WTC11 (cell line): ENCODE data around the gene MBTPS2. TPM values are rescaled to one million over a fixed set of nuclear protein-coding genes. Genes with fewer than 3 reads are reported as not detected.

ENCODE experiments used
- ATAC-seq: fragments of 200-7000 bp; cut with Tn5 transposase; 2 replicates; pipeline ENCODE4 v1.10.0; 2021; ENCODE audit warnings: mild to moderate bottlenecking, moderate library complexity
- CTCF ChIA-PET: fragments of 300-600 bp; sonication (Branson Sonifier 250); formaldehyde crosslinking; loops from one replicate; lab custom pipeline; 2021; ENCODE audit warnings: antibody characterized with exemption; lab: Charles Lee
- POLR2A ChIA-PET: fragments of 350-600 bp; sonication (Branson Sonifier 250); formaldehyde crosslinking; loops from one replicate; lab custom pipeline; 2021; ENCODE audit warnings: antibody characterized with exemption; lab: Charles Lee
- DNase-seq: peaks from one replicate; pipeline ENCODE4 v3.0.0; 2021; ENCODE audit warnings: low spot score
- H3K27ac Mint-ChIP-seq: 2 replicates; pipeline ENCODE4 v1.8.0; 2021; ENCODE audit warnings: mixed read lengths
- H3K27me3 Mint-ChIP-seq: 2 replicates; pipeline ENCODE4 v1.8.0; 2021; ENCODE audit warnings: low read depth, mild to moderate bottlenecking, moderate library complexity, mixed read lengths
- H3K36me3 Mint-ChIP-seq: 2 replicates; pipeline ENCODE4 v1.8.0; 2021; ENCODE audit warnings: mixed read lengths
- H3K4me1 Mint-ChIP-seq: 2 replicates; pipeline ENCODE4 v1.8.0; 2022; ENCODE audit warnings: mixed read lengths
- H3K4me3 Mint-ChIP-seq: 2 replicates; pipeline ENCODE4 v1.8.0; 2021; ENCODE audit warnings: mild to moderate bottlenecking, moderate library complexity, mixed read lengths
- H3K9me3 Mint-ChIP-seq: 2 replicates; pipeline ENCODE4 v1.8.0; 2021; ENCODE audit warnings: mixed read lengths
- ATF6 ChIP-seq: sonication (generic); formaldehyde crosslinking; IDR thresholded peaks from 2 replicates; pipeline ENCODE4 v1.8.1; 2023; ENCODE audit warnings: mild to moderate bottlenecking, missing genetic modification reagents
- EMX1 ChIP-seq: fragments of 250-450 bp; sonication (Bioruptor Pico); IDR thresholded peaks from 2 replicates; pipeline ENCODE4 v1.8.0; 2021; ENCODE audit warnings: mild to moderate bottlenecking
- ETV6 ChIP-seq: sonication (generic); formaldehyde crosslinking; IDR thresholded peaks from 2 replicates; pipeline ENCODE4 v1.8.1; 2022; ENCODE audit warnings: mild to moderate bottlenecking, missing genetic modification reagents
- FOXP4 ChIP-seq: sonication (generic); formaldehyde crosslinking; IDR thresholded peaks from 2 replicates; pipeline ENCODE4 v1.8.0; 2022; ENCODE audit warnings: mild to moderate bottlenecking, missing genetic modification reagents
- GRHL2 ChIP-seq: fragments of 250-450 bp; sonication (Bioruptor Pico); IDR thresholded peaks from 2 replicates; pipeline ENCODE4 v1.8.0; 2022; ENCODE audit warnings: mild to moderate bottlenecking, moderate library complexity; ENCODE audit not compliant: insufficient replicate concordance, severe bottlenecking
- KAT7 ChIP-seq: sonication (generic); formaldehyde crosslinking; IDR thresholded peaks from 2 replicates; pipeline ENCODE4 v1.8.1; 2023; ENCODE audit warnings: missing genetic modification reagents, mild to moderate bottlenecking, borderline replicate concordance
- MXD4 ChIP-seq: fragments of 250-450 bp; sonication (Bioruptor Pico); IDR thresholded peaks from 2 replicates; pipeline ENCODE4 v1.8.0; 2021; ENCODE audit warnings: mild to moderate bottlenecking, moderate library complexity, borderline replicate concordance
- MYBL2 ChIP-seq: sonication (generic); formaldehyde crosslinking; IDR thresholded peaks from 2 replicates; pipeline ENCODE4 v1.8.1; 2023; ENCODE audit warnings: mild to moderate bottlenecking, moderate library complexity, missing genetic modification reagents
- NR2C2 ChIP-seq: sonication (generic); formaldehyde crosslinking; IDR thresholded peaks from 2 replicates; pipeline ENCODE4 v1.8.0; 2022; ENCODE audit warnings: mild to moderate bottlenecking, missing genetic modification reagents
- PRRX2 ChIP-seq: fragments of 250-450 bp; sonication (Bioruptor Pico); IDR thresholded peaks from 2 replicates; pipeline ENCODE4 v1.8.0; 2021; ENCODE audit warnings: mild to moderate bottlenecking
- TEAD1 ChIP-seq: sonication (generic); formaldehyde crosslinking; IDR thresholded peaks from 2 replicates; pipeline ENCODE4 v1.8.0; 2022; ENCODE audit warnings: mild to moderate bottlenecking, missing genetic modification reagents
- USF1 ChIP-seq: sonication (generic); formaldehyde crosslinking; IDR thresholded peaks from 2 replicates; pipeline ENCODE4 v1.8.0; 2022; ENCODE audit warnings: mild to moderate bottlenecking, missing genetic modification reagents
- USF2 ChIP-seq: sonication (generic); formaldehyde crosslinking; IDR thresholded peaks from 2 replicates; pipeline ENCODE4 v1.8.1; 2023; ENCODE audit warnings: mild to moderate bottlenecking, missing genetic modification reagents, moderate library complexity
- ZBTB21 ChIP-seq: sonication (generic); formaldehyde crosslinking; IDR thresholded peaks from 2 replicates; pipeline ENCODE4 v1.8.1; 2023; ENCODE audit warnings: mild to moderate bottlenecking, missing genetic modification reagents, borderline replicate concordance
- ZNF219 ChIP-seq: sonication (generic); formaldehyde crosslinking; IDR thresholded peaks from 2 replicates; pipeline ENCODE4 v1.8.0; 2023; ENCODE audit warnings: missing genetic modification reagents, mild to moderate bottlenecking, borderline replicate concordance
- ZNF416 ChIP-seq: fragments of 250-450 bp; sonication (Bioruptor Pico); IDR thresholded peaks from 2 replicates; pipeline ENCODE4 v1.9.0; 2021; ENCODE audit warnings: mild to moderate bottlenecking, inconsistent platforms
- ZSCAN18 ChIP-seq: fragments of 250-450 bp; sonication (Bioruptor Pico); IDR thresholded peaks from 2 replicates; pipeline ENCODE4 v2.1.2; 2022; ENCODE audit warnings: mild to moderate bottlenecking, moderate library complexity
- total RNA-seq: library from RNA; stranded (reverse); gene quantifications from 3 replicates; pipeline ENCODE4 v1.2.3, GENCODE V29; 2021
- TF ChIP-seq, protein P1 (sequence below): fragments of 250-450 bp; sonication (Bioruptor Pico); IDR thresholded peaks from 2 replicates; pipeline ENCODE4 v1.9.0; 2021; ENCODE audit warnings: moderate library complexity, mild to moderate bottlenecking, inconsistent platforms, borderline replicate concordance
- TF ChIP-seq, protein P2 (sequence below): sonication (generic); formaldehyde crosslinking; IDR thresholded peaks from 2 replicates; pipeline ENCODE4 v1.8.1; 2022; ENCODE audit warnings: mild to moderate bottlenecking, moderate library complexity, missing genetic modification reagents
- TF ChIP-seq, protein P3 (sequence below): fragments of 250-450 bp; sonication (Bioruptor Pico); conservative IDR thresholded peaks from 2 replicates; pipeline ENCODE4 v1.9.0; 2021; ENCODE audit warnings: mild to moderate bottlenecking

Gene MBTPS2
- total RNA-seq, 1 experiment from 2014 or later = 9.1 TPM

DNA sequence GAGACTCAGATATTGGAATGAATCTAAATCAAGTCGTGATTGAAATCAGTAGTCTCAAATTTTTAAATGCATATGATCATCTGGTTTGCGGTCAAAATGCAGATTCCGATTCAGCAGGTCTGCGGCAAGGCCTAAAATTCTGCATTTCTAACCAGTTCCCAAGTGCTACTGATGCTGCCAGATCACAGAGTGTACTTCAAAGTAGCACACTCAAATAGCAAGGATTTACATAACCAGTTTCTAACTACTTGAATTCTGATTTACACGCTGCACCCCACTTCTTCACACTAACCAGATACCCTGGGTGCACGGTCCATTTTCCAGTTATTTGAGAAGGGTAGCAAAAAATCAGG lies 752 bp downstream of the MBTPS2 start (continued):
- TF ChIP-seq GRHL2 (CRISPR knock-in tag) (no peak), EMX1 (no peak), ZBTB21 (CRISPR knock-in tag) (no peak), ZNF416 (CRISPR knock-in tag) (no peak)
- TF ChIP-seq, protein P1, sequence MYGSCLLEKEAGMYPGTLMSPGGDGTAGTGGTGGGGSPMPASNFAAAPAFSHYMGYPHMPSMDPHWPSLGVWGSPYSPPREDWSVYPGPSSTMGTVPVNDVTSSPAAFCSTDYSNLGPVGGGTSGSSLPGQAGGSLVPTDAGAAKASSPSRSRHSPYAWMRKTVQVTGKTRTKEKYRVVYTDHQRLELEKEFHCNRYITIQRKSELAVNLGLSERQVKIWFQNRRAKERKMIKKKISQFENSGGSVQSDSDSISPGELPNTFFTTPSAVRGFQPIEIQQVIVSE (CRISPR knock-in tag) = no peak

GRCh38 chrX:21843179-21843578 lies 3.8 kb downstream of the MBTPS2 start:
- Mint-ChIP-seq H3K27ac (no peak overlapping the region), H3K27me3 (no peaks in the 10 kb centered on the region), H3K9me3 (no peaks in the 10 kb centered on the region), H3K4me1 (peaks cover 2% of the 10 kb centered on the region; the same call in 1 of the 2 replicates), H3K36me3 (peaks cover 18% of the 10 kb centered on the region), H3K4me3 (no peak overlapping the region)
- ChIA-PET CTCF (no interaction called here), POLR2A (no interaction called here)
- TF ChIP-seq PRRX2 (CRISPR knock-in tag) = no peak
- TF ChIP-seq KAT7 (CRISPR knock-in tag) = no peak
- TF ChIP-seq USF2 (CRISPR knock-in tag) = no peak
- TF ChIP-seq, protein P2, sequence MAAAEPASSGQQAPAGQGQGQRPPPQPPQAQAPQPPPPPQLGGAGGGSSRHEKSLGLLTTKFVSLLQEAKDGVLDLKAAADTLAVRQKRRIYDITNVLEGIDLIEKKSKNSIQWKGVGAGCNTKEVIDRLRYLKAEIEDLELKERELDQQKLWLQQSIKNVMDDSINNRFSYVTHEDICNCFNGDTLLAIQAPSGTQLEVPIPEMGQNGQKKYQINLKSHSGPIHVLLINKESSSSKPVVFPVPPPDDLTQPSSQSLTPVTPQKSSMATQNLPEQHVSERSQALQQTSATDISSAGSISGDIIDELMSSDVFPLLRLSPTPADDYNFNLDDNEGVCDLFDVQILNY (CRISPR knock-in tag) = no peak
- TF ChIP-seq ZSCAN18 (CRISPR knock-in tag) = no peak
- TF ChIP-seq FOXP4 (CRISPR knock-in tag) = no peak
- no peak for TF ChIP-seq TEAD1 (CRISPR knock-in tag)
- TF ChIP-seq MXD4 (CRISPR knock-in tag) = no peak
- no peak for TF ChIP-seq USF1 (CRISPR knock-in tag)
- no peak for TF ChIP-seq ZNF219
- no peak for TF ChIP-seq ETV6 (CRISPR knock-in tag)
- TF ChIP-seq ATF6 = no peak
- no peak for TF ChIP-seq MYBL2
- TF ChIP-seq, protein P3, sequence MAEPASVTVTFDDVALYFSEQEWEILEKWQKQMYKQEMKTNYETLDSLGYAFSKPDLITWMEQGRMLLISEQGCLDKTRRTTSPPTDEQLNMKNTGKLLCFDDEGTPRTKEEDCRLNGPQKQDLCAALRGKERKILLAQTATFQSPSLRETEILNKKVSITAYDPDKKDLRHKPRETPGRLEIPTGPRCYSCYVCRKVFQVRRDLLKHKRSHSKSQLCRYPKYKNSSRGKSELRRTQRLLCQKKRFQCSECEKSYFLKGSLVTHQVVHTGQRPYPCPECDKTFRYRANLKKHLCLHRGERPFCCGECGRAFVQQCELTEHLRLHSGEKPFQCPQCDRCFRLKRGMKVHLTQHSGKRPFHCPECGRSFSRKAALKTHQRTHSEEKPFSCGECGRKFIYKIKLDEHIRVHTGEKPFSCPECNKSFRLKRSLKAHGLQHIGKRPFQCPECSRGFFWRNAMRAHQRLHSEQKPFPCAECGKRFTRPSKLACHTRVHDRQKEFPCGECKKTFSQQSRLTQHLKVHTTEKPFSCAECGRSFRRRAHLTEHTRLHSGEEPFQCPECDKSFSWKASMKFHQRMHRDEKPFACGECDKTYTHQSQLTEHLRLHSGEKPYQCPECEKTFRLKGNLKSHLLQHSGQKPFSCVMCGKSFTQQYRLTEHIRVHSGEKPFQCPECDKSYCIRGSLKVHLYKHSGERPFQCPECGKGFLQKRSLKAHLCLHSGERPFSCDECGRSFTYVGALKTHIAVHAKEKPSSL = no peak
- TF ChIP-seq NR2C2 (CRISPR knock-in tag) = no peak
- no peak for TF ChIP-seq GRHL2 (CRISPR knock-in tag)
- DNase-seq (no peak), ATAC-seq (no peak)
